HFFc6 (cell line): ENCODE results near the gene SERPINB5. TPM values are rescaled to one million over a fixed set of nuclear protein-coding genes. Genes with fewer than 3 reads are reported as not detected.

Source experiments
- DNase-seq: peaks from one replicate; pipeline ENCODE4 v3.0.0-alpha.2; 2018
- H3K27ac Mint-ChIP-seq: 2 replicates; pipeline ENCODE4 v1.8.0; 2020; ENCODE audit warnings: mild to moderate bottlenecking, mixed read lengths
- H3K27me3 Mint-ChIP-seq: 2 replicates; pipeline ENCODE4 v1.8.0; 2021; ENCODE audit warnings: mild to moderate bottlenecking, moderate library complexity, mixed read lengths; ENCODE audit not compliant: insufficient read depth
- H3K36me3 Mint-ChIP-seq: 2 replicates; pipeline ENCODE4 v1.8.0; 2021; ENCODE audit warnings: low read depth, mixed read lengths
- H3K4me1 Mint-ChIP-seq: 2 replicates; pipeline ENCODE4 v1.8.0; 2020; ENCODE audit warnings: low read depth, mixed read lengths
- H3K4me3 Mint-ChIP-seq: 2 replicates; pipeline ENCODE4 v1.8.0; 2020; ENCODE audit warnings: mild to moderate bottlenecking, moderate library complexity, mixed read lengths
- H3K9me3 Mint-ChIP-seq: 2 replicates; pipeline ENCODE4 v1.8.0; 2020; ENCODE audit warnings: mild to moderate bottlenecking, mixed read lengths
- CTCF ChIP-seq: fragments of 200-600 bp; sonication (generic); IDR thresholded peaks from 2 replicates; pipeline ENCODE4 v1.5.0; 2021; ENCODE audit warnings: antibody characterized with exemption, mild to moderate bottlenecking
- total RNA-seq, 6 experiments: library from RNA; stranded (reverse); fragmentation: NEBNext Ultra II Directional; extraction: Animal tissue kit (Norgen Biotek cat#: 25700); gene quantifications; 2 replicates in 1 of 6; 3 replicates in 5 of 6; pipeline ENCODE4 v1.2.3, GENCODE V29; 2021

The SERPINB5 gene
- total RNA-seq, 6 experiments from 2014 or later = not detected

- Mint-ChIP-seq H3K4me3 (no peak overlapping the region), H3K9me3 (no peaks in the 10 kb centered on the region), H3K36me3 (no peaks in the 10 kb centered on the region), H3K4me1 (peaks cover 11% of the 10 kb centered on the region; the same call in 1 of the 2 replicates), H3K27ac (no peak overlapping the region), H3K27me3 (peaks cover 8% of the 10 kb centered on the region)
- DNase-seq = no peak
- no peak for TF ChIP-seq CTCF
These were observed 8.2 kb upstream of the SERPINB5 start for GRCh38 chr18:63468575-63468974.

GRCh38 chr18:63470751-63471150 is 6.0 kb upstream of the SERPINB5 start:
- no peak for TF ChIP-seq CTCF
- Mint-ChIP-seq H3K4me1 (peaks cover 11% of the 10 kb centered on the region; the same call in 1 of the 2 replicates), H3K9me3 (no peaks in the 10 kb centered on the region), H3K27ac (no peak overlapping the region), H3K27me3 (no peaks in the 10 kb centered on the region), H3K36me3 (no peaks in the 10 kb centered on the region), H3K4me3 (no peak overlapping the region)
- DNase-seq = no peak

GRCh38 chr18:63472380-63472779 is 4.4 kb upstream of the SERPINB5 start:
- Mint-ChIP-seq H3K9me3 (no peaks in the 10 kb centered on the region), H3K27ac (no peak overlapping the region), H3K4me3 (no peak overlapping the region), H3K4me1 (peaks cover 12% of the 10 kb centered on the region; the same call in 1 of the 2 replicates), H3K36me3 (no peaks in the 10 kb centered on the region), H3K27me3 (no peaks in the 10 kb centered on the region; the same call in 1 of the 2 replicates)
- no peak for TF ChIP-seq CTCF
- DNase-seq = no peak

GRCh38 chr18:63477200-63477599 is 442 bp downstream of the SERPINB5 start:
- no peak for DNase-seq
- Mint-ChIP-seq H3K27ac (no peak overlapping the region), H3K4me1 (peaks cover 15% of the 10 kb centered on the region), H3K9me3 (no peaks in the 10 kb centered on the region), H3K27me3 (peaks cover 12% of the 10 kb centered on the region), H3K36me3 (no peaks in the 10 kb centered on the region), H3K4me3 (no peak overlapping the region)
- TF ChIP-seq CTCF = no peak

GRCh38 chr18:63477968-63478367 is 1.2 kb downstream of the SERPINB5 start:
- Mint-ChIP-seq H3K36me3 (no peaks in the 10 kb centered on the region), H3K27ac (no peak overlapping the region), H3K4me1 (peaks cover 12% of the 10 kb centered on the region), H3K27me3 (peaks cover 15% of the 10 kb centered on the region), H3K9me3 (no peaks in the 10 kb centered on the region), H3K4me3 (no peak overlapping the region)
- no peak for DNase-seq
- TF ChIP-seq CTCF = no peak

GRCh38 chr18:63479826-63480225 is 3.1 kb downstream of the SERPINB5 start:
- Mint-ChIP-seq H3K36me3 (no peaks in the 10 kb centered on the region), H3K9me3 (no peaks in the 10 kb centered on the region)

More at GRCh38 chr18:63479826-63480225, 3.1 kb downstream of the SERPINB5 start:
- Mint-ChIP-seq H3K4me1 (peaks cover 12% of the 10 kb centered on the region), H3K27ac (no peak overlapping the region), H3K4me3 (no peak overlapping the region), H3K27me3 (peaks cover 22% of the 10 kb centered on the region)
- DNase-seq = no peak
- no peak for TF ChIP-seq CTCF
